Esophagus muscularis mucosa (tissue), 4 donors: ENCODE results near the gene MRPL58.

Source experiments
- CTCF ChIP-seq, 3 experiments: fragments of 200-600 bp in 2 of 3; fragments of 450-650 bp in 1 of 3; sonication (generic) in 2 of 3; IDR thresholded peaks; one replicate each; pipeline ENCODE4 v1.5.1; 2017 to 2019; ENCODE audit warnings: antibody characterized with exemption in 3 of 3, mild to moderate bottlenecking in 2 of 3, moderate library complexity in 1 of 3
- EP300 ChIP-seq: sonication (generic); formaldehyde crosslinking; IDR thresholded peaks from one replicate; pipeline ENCODE4 v1.6.1; 2017; ENCODE audit warnings: antibody characterized with exemption
- POLR2A ChIP-seq: fragments of 450-650 bp; IDR thresholded peaks from one replicate; pipeline ENCODE4 v1.6.1; 2017; ENCODE audit warnings: antibody characterized with exemption, moderate library complexity, mild to moderate bottlenecking, low read depth

DNA sequence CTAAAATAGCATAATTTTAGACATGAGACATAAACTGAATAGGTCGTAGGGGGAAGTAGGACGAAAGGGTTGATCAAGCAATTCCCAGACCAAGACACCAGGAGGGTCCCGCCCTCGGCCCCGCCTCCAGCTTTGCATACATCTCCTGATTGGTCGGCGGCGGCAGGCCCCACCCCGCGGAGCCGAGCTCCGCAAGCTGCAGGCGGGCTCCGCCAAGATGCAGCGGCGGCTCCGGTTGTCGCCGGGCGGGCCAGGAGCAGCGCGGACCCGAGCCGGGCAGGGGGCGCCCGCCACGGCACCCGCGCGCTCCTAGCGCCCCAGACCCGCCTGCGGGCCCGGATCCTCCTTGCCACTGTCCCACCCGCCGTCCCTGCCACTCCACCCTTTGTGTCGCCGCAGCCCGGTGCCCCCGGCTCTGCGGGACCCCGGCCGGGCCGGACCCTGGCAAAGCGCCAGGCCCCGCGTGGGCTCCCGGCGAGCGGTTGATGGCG, 25.0 kb upstream of the MRPL58 start, which contains the start of gene CDR2L:
- TF ChIP-seq CTCF (IDR thresholded peaks at IDR 0.05), result no peak
- peak; percentile 67 for TF ChIP-seq POLR2A
- TF ChIP-seq EP300, result no peak
